ENCODE results near the gene VAV2.

VAV2 gene

GRCh38 chr9:133938753-133939152, 53.4 kb downstream of the VAV2 start:
- Histone ChIP-seq H3K27ac (ENCODE audit: low read depth, low read length, severe bottlenecking) (no peak overlapping the region), H3K36me3 (ENCODE audit: control insufficient read depth, insufficient read depth, low read length) (peaks cover 50% of the 10 kb centered on the region), H3K9me3 (ENCODE audit: control insufficient read depth, low read length) (no peaks in the 10 kb centered on the region), H3K4me3 (ENCODE audit: extremely low read depth, insufficient read depth, low read length, poor library complexity, severe bottlenecking) (no peak overlapping the region), H3K4me1 (ENCODE audit: control insufficient read depth, insufficient read depth, low read length, poor library complexity, severe bottlenecking) (peaks cover 26% of the 10 kb centered on the region)
- WGBS, 2 experiments (ENCODE audit: insufficient coverage in 2 of 2), result 84 to 90% methylated on average over 14 of the region's 14 CpGs

DNA sequence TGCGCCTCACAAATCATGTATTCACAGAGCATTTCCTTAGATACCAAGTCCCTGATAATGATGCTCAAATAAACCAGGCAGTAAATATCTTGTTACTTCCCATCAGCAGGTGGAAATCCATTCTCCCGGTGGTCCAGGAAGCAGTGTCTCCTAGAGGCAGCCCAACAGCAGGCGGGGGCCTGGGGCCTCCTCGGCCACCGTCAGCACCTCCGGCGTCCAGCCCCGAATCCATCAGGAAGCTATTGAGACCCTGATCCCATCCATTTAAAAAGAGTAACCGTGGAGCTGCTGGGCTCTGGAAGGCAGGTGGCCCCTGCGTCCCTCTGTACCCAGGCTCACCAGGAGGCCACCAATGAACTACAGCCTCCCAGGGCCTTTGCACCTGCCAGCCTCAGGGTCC, 54.0 kb downstream of the VAV2 start:
- peaks cover 56% of the 10 kb centered on the region for H3K36me3 ChIP-seq (ENCODE audit: control insufficient read depth, insufficient read depth, low read length)
- peak overlapping the region; percentile 16 for H3K27ac ChIP-seq (ENCODE audit: low read depth, low read length, severe bottlenecking)
- 89 to 93% methylated on average over 8 to 10 of the region's 10 CpGs for WGBS, 2 experiments (ENCODE audit: insufficient coverage in 2 of 2)
- no peaks in the 10 kb centered on the region for H3K9me3 ChIP-seq (ENCODE audit: control insufficient read depth, low read length)
- H3K4me1 ChIP-seq (ENCODE audit: control insufficient read depth, insufficient read depth, low read length, poor library complexity, severe bottlenecking), result peaks cover 26% of the 10 kb centered on the region
- H3K4me3 ChIP-seq (ENCODE audit: extremely low read depth, insufficient read depth, low read length, poor library complexity, severe bottlenecking), result no peak overlapping the region

- Histone ChIP-seq H3K36me3 (ENCODE audit: control insufficient read depth, insufficient read depth, low read length) (peaks cover 51% of the 10 kb centered on the region), H3K9me3 (ENCODE audit: control insufficient read depth, low read length) (no peaks in the 10 kb centered on the region), H3K4me3 (ENCODE audit: extremely low read depth, insufficient read depth, low read length, poor library complexity, severe bottlenecking) (no peak overlapping the region), H3K27ac (ENCODE audit: low read depth, low read length, severe bottlenecking) (no peak overlapping the region), H3K4me1 (ENCODE audit: control insufficient read depth, insufficient read depth, low read length, poor library complexity, severe bottlenecking) (peaks cover 26% of the 10 kb centered on the region)
- WGBS, 2 experiments (ENCODE audit: insufficient coverage in 2 of 2), result 78 to 90% methylated on average over 2 to 3 of the region's 4 CpGs
These were observed 55.0 kb downstream of the VAV2 start for GRCh38 chr9:133937120-133937519.

DNA sequence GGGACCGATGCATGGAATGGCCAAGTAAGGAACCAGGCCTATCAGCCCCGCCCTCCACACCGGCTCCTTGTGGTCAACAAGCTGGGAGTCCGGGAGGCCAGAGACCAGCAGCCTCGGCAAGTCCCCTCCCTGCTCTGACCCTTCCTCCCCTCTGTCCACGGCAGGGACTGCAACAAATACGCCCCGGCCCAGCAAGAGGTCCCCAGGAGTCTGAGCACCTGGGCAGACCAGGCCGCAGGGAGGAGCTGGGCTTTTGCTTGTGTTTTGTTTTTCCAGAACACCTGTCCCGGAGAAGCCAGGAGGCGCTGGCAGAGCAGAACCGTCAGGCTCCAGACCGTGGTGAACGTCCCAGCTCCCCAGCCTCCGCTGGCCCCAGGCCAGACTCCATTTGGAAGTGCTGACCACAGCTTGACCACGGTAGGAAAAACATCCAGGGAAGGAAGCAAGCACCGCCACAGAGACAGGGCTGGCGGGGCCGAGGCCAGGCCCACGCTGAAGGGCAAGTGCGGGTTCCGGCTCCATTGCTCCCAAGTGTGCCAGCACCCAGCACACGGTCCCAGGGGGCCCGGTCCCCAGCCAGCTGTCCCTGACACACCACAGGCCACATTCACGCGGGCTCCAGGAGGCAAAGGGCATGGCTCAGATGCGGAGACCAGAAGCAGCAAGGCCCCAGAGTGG, 56.7 kb downstream of the VAV2 start:
- 92 to 94% methylated on average over 21 to 24 of the region's 27 CpGs for WGBS, 2 experiments (ENCODE audit: insufficient coverage in 2 of 2)
- no peak overlapping the region for H3K27ac ChIP-seq (ENCODE audit: low read depth, low read length, severe bottlenecking)
- H3K4me3 ChIP-seq (ENCODE audit: extremely low read depth, insufficient read depth, low read length, poor library complexity, severe bottlenecking), result no peak overlapping the region
- peaks cover 26% of the 10 kb centered on the region for H3K4me1 ChIP-seq (ENCODE audit: control insufficient read depth, insufficient read depth, low read length, poor library complexity, severe bottlenecking)
- no peaks in the 10 kb centered on the region for H3K9me3 ChIP-seq (ENCODE audit: control insufficient read depth, low read length)
- H3K36me3 ChIP-seq (ENCODE audit: control insufficient read depth, insufficient read depth, low read length), result peaks cover 46% of the 10 kb centered on the region

GRCh38 chr9:133934482-133935232, 57.5 kb downstream of the VAV2 start:
- Histone ChIP-seq H3K4me3 (ENCODE audit: extremely low read depth, insufficient read depth, low read length, poor library complexity, severe bottlenecking) (no peak overlapping the region), H3K36me3 (ENCODE audit: control insufficient read depth, insufficient read depth, low read length) (peaks cover 48% of the 10 kb centered on the region), H3K4me1 (ENCODE audit: control insufficient read depth, insufficient read depth, low read length, poor library complexity, severe bottlenecking) (peaks cover 26% of the 10 kb centered on the region), H3K27ac (ENCODE audit: low read depth, low read length, severe bottlenecking) (peak overlapping the region; percentile 10), H3K9me3 (ENCODE audit: control insufficient read depth, low read length) (no peaks in the 10 kb centered on the region)
- WGBS, 2 experiments (ENCODE audit: insufficient coverage in 2 of 2), result 92 to 95% methylated on average over 12 to 13 of the region's 19 CpGs

- Histone ChIP-seq H3K27ac (ENCODE audit: low read depth, low read length, severe bottlenecking) (no peak overlapping the region), H3K4me1 (ENCODE audit: control insufficient read depth, insufficient read depth, low read length, poor library complexity, severe bottlenecking) (peaks cover 18% of the 10 kb centered on the region), H3K36me3 (ENCODE audit: control insufficient read depth, insufficient read depth, low read length) (peaks cover 50% of the 10 kb centered on the region), H3K4me3 (ENCODE audit: extremely low read depth, insufficient read depth, low read length, poor library complexity, severe bottlenecking) (no peak overlapping the region), H3K9me3 (ENCODE audit: control insufficient read depth, low read length) (no peaks in the 10 kb centered on the region)
- WGBS, 2 experiments (ENCODE audit: insufficient coverage in 2 of 2), result 80 to 81% methylated on average over 6 of the region's 6 CpGs
These were observed 58.6 kb downstream of the VAV2 start for GRCh38 chr9:133933426-133934026.

DNA sequence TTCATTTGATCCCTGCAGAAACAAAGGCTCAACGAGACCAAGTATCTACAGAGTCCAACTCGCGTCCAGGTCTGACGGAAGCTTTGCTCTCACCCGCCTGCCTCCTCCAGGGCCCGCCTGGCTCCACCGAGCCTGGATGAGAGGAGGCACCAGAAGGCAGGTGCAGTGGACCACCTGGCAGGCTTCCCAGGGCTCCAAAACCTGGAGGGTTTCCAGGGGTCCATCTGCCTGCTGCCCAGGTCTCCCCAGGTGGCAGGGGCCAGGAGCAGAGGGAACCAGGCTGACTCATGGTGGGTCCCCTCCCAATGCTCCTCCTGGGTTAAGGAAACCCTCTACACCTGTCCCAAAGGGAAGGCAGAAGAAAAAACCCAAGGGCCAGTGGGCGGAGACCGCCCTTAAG, 59.5 kb downstream of the VAV2 start:
- peaks cover 14% of the 10 kb centered on the region for H3K4me1 ChIP-seq (ENCODE audit: control insufficient read depth, insufficient read depth, low read length, poor library complexity, severe bottlenecking)
- WGBS, 2 experiments (ENCODE audit: insufficient coverage in 2 of 2), result 94 to 95% methylated on average over 7 of the region's 9 CpGs
- no peak overlapping the region for H3K4me3 ChIP-seq (ENCODE audit: extremely low read depth, insufficient read depth, low read length, poor library complexity, severe bottlenecking)
- no peaks in the 10 kb centered on the region for H3K9me3 ChIP-seq (ENCODE audit: control insufficient read depth, low read length)
- H3K27ac ChIP-seq (ENCODE audit: low read depth, low read length, severe bottlenecking), result no peak overlapping the region
- H3K36me3 ChIP-seq (ENCODE audit: control insufficient read depth, insufficient read depth, low read length), result peaks cover 51% of the 10 kb centered on the region

DNA sequence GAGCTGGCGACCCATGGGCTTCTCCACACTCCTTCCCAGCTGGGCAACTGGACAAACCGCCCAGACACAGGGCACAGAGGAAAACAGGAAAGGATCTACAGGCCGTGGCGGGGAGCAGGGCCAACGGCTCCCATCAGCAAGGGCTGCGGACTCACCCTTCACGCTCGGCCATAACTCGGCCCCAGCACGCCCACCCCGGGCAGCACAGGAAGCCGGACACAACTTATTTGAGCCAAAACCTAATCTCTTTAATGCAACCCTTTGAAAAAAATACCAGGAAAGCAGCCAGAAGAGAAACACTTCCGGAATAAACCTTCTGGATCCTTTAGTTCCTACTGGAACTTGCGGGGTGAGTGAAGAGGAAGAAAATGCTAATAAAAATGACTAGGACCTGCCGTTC, 59.9 kb downstream of the VAV2 start:
- Histone ChIP-seq H3K4me3 (ENCODE audit: extremely low read depth, insufficient read depth, low read length, poor library complexity, severe bottlenecking) (no peak overlapping the region), H3K27ac (ENCODE audit: low read depth, low read length, severe bottlenecking) (no peak overlapping the region), H3K36me3 (ENCODE audit: control insufficient read depth, insufficient read depth, low read length) (peaks cover 51% of the 10 kb centered on the region), H3K4me1 (ENCODE audit: control insufficient read depth, insufficient read depth, low read length, poor library complexity, severe bottlenecking) (peaks cover 13% of the 10 kb centered on the region), H3K9me3 (ENCODE audit: control insufficient read depth, low read length) (no peaks in the 10 kb centered on the region)
- 94 to 96% methylated on average over 11 to 12 of the region's 15 CpGs for WGBS, 2 experiments (ENCODE audit: insufficient coverage in 2 of 2)

- Histone ChIP-seq H3K4me1 (ENCODE audit: control insufficient read depth, insufficient read depth, low read length, poor library complexity, severe bottlenecking) (peaks cover 7% of the 10 kb centered on the region), H3K27ac (ENCODE audit: low read depth, low read length, severe bottlenecking) (no peak overlapping the region), H3K4me3 (ENCODE audit: extremely low read depth, insufficient read depth, low read length, poor library complexity, severe bottlenecking) (no peak overlapping the region), H3K9me3 (ENCODE audit: control insufficient read depth, low read length) (no peaks in the 10 kb centered on the region), H3K36me3 (ENCODE audit: control insufficient read depth, insufficient read depth, low read length) (peaks cover 38% of the 10 kb centered on the region)
- WGBS, 2 experiments (ENCODE audit: insufficient coverage in 2 of 2), result 85 to 92% methylated on average over 16 to 23 of the region's 23 CpGs
These were observed 61.2 kb downstream of the VAV2 start for GRCh38 chr9:133930682-133931485.

DNA sequence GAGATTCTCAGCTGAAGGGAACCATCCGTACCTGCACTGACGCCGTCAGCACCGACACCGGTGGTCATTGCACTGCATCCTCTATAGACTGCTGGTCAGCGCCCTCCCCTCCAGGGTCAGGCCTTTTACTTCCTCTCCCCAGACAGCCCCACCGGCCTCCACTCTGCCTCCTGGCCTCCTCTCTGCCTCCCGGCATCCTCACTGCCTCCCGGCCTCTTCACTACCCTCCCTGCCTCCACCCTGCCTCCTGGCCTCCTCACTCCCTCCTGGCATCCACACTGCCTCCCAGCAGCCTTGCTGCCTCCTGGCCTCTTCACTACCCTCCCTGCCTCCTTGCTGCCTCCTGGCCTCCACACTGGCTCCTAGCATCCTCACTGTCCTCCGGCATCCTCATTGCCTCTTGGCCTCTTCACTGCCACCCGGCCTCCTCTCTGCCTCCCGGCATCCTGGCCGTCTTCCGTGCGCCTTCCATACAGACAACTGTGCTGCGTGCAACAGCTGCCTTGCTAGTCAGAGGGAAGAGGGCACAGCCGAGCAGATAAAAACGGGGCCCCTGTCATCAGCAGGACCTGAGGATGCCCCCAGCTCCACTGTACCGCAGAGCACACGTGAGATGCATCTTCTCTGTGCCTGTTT, 62.0 kb downstream of the VAV2 start:
- 72 to 76% methylated on average over 19 to 20 of the region's 20 CpGs for WGBS, 2 experiments (ENCODE audit: insufficient coverage in 2 of 2)
- no peaks in the 10 kb centered on the region for H3K4me1 ChIP-seq (ENCODE audit: control insufficient read depth, insufficient read depth, low read length, poor library complexity, severe bottlenecking)
- no peaks in the 10 kb centered on the region for H3K9me3 ChIP-seq (ENCODE audit: control insufficient read depth, low read length)
- H3K27ac ChIP-seq (ENCODE audit: low read depth, low read length, severe bottlenecking), result no peak overlapping the region
- H3K36me3 ChIP-seq (ENCODE audit: control insufficient read depth, insufficient read depth, low read length), result peaks cover 36% of the 10 kb centered on the region
- no peak overlapping the region for H3K4me3 ChIP-seq (ENCODE audit: extremely low read depth, insufficient read depth, low read length, poor library complexity, severe bottlenecking)

Data from mesodermal cell (in vitro differentiated cells).